H9 (cell line): ENCODE data around the gene IMMP1L. TPM values are rescaled to one million over a fixed set of nuclear protein-coding genes. Genes with fewer than 3 reads are reported as not detected.

Experiments
- DNase-seq: peaks from one replicate; pipeline ENCODE4 v3.0.0-alpha.2; 2017
- H2AFZ ChIP-seq: one replicate; pipeline ENCODE4 v1.6.1; 2013; ENCODE audit warnings: mild to moderate bottlenecking, low read length, control low read depth, moderate library complexity
- H2AK5ac ChIP-seq: 2 replicates; pipeline ENCODE4 v1.6.1; 2013; ENCODE audit warnings: low read length, control low read depth, mixed read lengths; ENCODE audit not compliant: insufficient read length
- H2BK120ac ChIP-seq: one replicate; pipeline ENCODE4 v1.6.1; 2013; ENCODE audit warnings: low read depth, mild to moderate bottlenecking, low read length, control low read depth, inconsistent platforms; ENCODE audit not compliant: poor library complexity, severe bottlenecking
- H2BK12ac ChIP-seq: 2 replicates; pipeline ENCODE4 v1.6.1; 2013; ENCODE audit warnings: low read length, control low read depth, mixed read lengths, low read depth; ENCODE audit not compliant: insufficient read length
- H2BK15ac ChIP-seq: 2 replicates; pipeline ENCODE4 v1.6.1; 2013; ENCODE audit warnings: low read depth, low read length, control low read depth
- H2BK20ac ChIP-seq: one replicate; pipeline ENCODE4 v1.6.1; 2013; ENCODE audit warnings: low read depth, mild to moderate bottlenecking, low read length, control low read depth, inconsistent platforms; ENCODE audit not compliant: poor library complexity, severe bottlenecking
- H2BK5ac ChIP-seq: 2 replicates; pipeline ENCODE4 v1.6.1; 2013; ENCODE audit warnings: low read length, control low read depth, mixed read lengths; ENCODE audit not compliant: insufficient read length
- H3K14ac ChIP-seq: 2 replicates; pipeline ENCODE4 v1.6.1; 2013; ENCODE audit warnings: low read length, control low read depth; ENCODE audit not compliant: insufficient read depth
- H3K18ac ChIP-seq: 2 replicates; pipeline ENCODE4 v1.6.1; 2013; ENCODE audit warnings: low read depth, mild to moderate bottlenecking, mixed read lengths, low read length, control low read depth; ENCODE audit not compliant: insufficient read length
- H3K23ac ChIP-seq: 2 replicates; pipeline ENCODE4 v1.6.1; 2013; ENCODE audit warnings: low read length, control low read depth, mixed read lengths, low read depth; ENCODE audit not compliant: insufficient read length
- H3K23me2 ChIP-seq: 2 replicates; pipeline ENCODE4 v1.6.1; 2013; ENCODE audit warnings: low read depth, mild to moderate bottlenecking, mixed read lengths, low read length, control low read depth; ENCODE audit not compliant: insufficient read length, poor library complexity, severe bottlenecking
- H3K27ac ChIP-seq: 2 replicates; pipeline ENCODE4 v1.5.1; 2013; ENCODE audit warnings: low read length, control low read depth, mixed read lengths, low read depth; ENCODE audit not compliant: insufficient read length
- H3K27me3 ChIP-seq: 2 replicates; pipeline ENCODE4 v1.6.1; 2013; ENCODE audit warnings: low read length, control low read depth, inconsistent platforms; ENCODE audit not compliant: insufficient read depth
- H3K4ac ChIP-seq: 2 replicates; pipeline ENCODE4 v1.6.1; 2013; ENCODE audit warnings: low read depth, mild to moderate bottlenecking, control low read depth, inconsistent platforms, low read length, moderate library complexity
- H3K4me1 ChIP-seq: 2 replicates; pipeline ENCODE4 v1.6.1; 2013; ENCODE audit warnings: low read length, control low read depth, inconsistent platforms; ENCODE audit not compliant: insufficient read depth
- H3K4me2 ChIP-seq: 2 replicates; pipeline ENCODE4 v1.6.1; 2013; ENCODE audit warnings: low read length, control low read depth, mixed read lengths; ENCODE audit not compliant: insufficient read length, insufficient read depth
- H3K56ac ChIP-seq: 2 replicates; pipeline ENCODE4 v1.6.1; 2013; ENCODE audit warnings: low read depth, mild to moderate bottlenecking, mixed read lengths, low read length, control low read depth; ENCODE audit not compliant: insufficient read length
- H3K79me1 ChIP-seq: 2 replicates; pipeline ENCODE4 v1.6.1; 2013; ENCODE audit warnings: low read depth, mild to moderate bottlenecking, moderate library complexity, low read length, control low read depth, inconsistent platforms; ENCODE audit not compliant: insufficient read depth, poor library complexity, severe bottlenecking
- H3K79me2 ChIP-seq: 2 replicates; pipeline ENCODE4 v1.6.1; 2013; ENCODE audit warnings: low read length, control low read depth, inconsistent platforms; ENCODE audit not compliant: insufficient read depth
- H3K9ac ChIP-seq: 2 replicates; pipeline ENCODE4 v1.6.1; 2013; ENCODE audit warnings: low read length, control low read depth, mixed read lengths; ENCODE audit not compliant: insufficient read length; ENCODE audit errors: extremely low read depth
- H3K9me3 ChIP-seq: one replicate; pipeline ENCODE4 v1.6.1; 2013; ENCODE audit warnings: low read depth, low read length, inconsistent platforms; ENCODE audit not compliant: control insufficient read depth
- H3T11ph ChIP-seq: one replicate; pipeline ENCODE4 v1.6.1; 2013; ENCODE audit warnings: mild to moderate bottlenecking, low read length, control low read depth, inconsistent platforms
- H4K20me1 ChIP-seq: one replicate; pipeline ENCODE4 v1.6.1; 2013; ENCODE audit not compliant: control insufficient read depth, insufficient read length, insufficient read depth
- H4K5ac ChIP-seq: 2 replicates; pipeline ENCODE4 v1.6.1; 2013; ENCODE audit warnings: low read depth, mild to moderate bottlenecking, mixed read lengths, low read length, control low read depth; ENCODE audit not compliant: insufficient read length
- H4K8ac ChIP-seq: replicated peaks from 2 replicates; pipeline ENCODE4 v1.6.1; 2013; ENCODE audit warnings: low read length, control low read depth, mixed read lengths, low read depth; ENCODE audit not compliant: insufficient read length
- H4K91ac ChIP-seq: 2 replicates; pipeline ENCODE4 v1.6.1; 2013; ENCODE audit warnings: low read depth, mild to moderate bottlenecking, moderate library complexity, mixed read lengths, low read length, control low read depth; ENCODE audit not compliant: insufficient read length
- H3K27ac Mint-ChIP-seq, 3 experiments: 2 replicates in 2 of 3; 3 replicates in 1 of 3; pipeline ENCODE4 v1.8.0; 2020 to 2021; ENCODE audit warnings: mixed read lengths in 3 of 3, mild to moderate bottlenecking in 1 of 3, moderate library complexity in 1 of 3
- H3K27me3 Mint-ChIP-seq: 2 replicates; pipeline ENCODE4 v1.8.0; 2021; ENCODE audit warnings: low read depth, mild to moderate bottlenecking, moderate library complexity, mixed read lengths
- H3K36me3 Mint-ChIP-seq, 3 experiments: 2 replicates in 2 of 3; 3 replicates in 1 of 3; pipeline ENCODE4 v1.8.0; 2020 to 2021; ENCODE audit warnings: low read depth in 3 of 3, mixed read lengths in 3 of 3; ENCODE audit not compliant: insufficient read depth in 1 of 3
- H3K4me1 Mint-ChIP-seq, 2 experiments: 2 replicates each; pipeline ENCODE4 v1.8.0; 2020; ENCODE audit warnings: mixed read lengths in 2 of 2
- H3K4me3 Mint-ChIP-seq, 2 experiments: 2 replicates in 1 of 2; 3 replicates in 1 of 2; pipeline ENCODE4 v1.8.0; 2020 to 2021; ENCODE audit warnings: mild to moderate bottlenecking in 2 of 2, mixed read lengths in 2 of 2, moderate library complexity in 1 of 2
- H3K9me3 Mint-ChIP-seq, 2 experiments: 2 replicates in 1 of 2; 3 replicates in 1 of 2; pipeline ENCODE4 v1.8.0; 2020; ENCODE audit warnings: mild to moderate bottlenecking in 2 of 2, mixed read lengths in 2 of 2, moderate library complexity in 1 of 2
- CTCF ChIP-seq: fragments of 200-600 bp; sonication (generic); conservative IDR thresholded peaks from 3 replicates; pipeline ENCODE4 v1.8.0; 2021; ENCODE audit warnings: antibody characterized with exemption, mild to moderate bottlenecking
- WGBS: extraction: QIAGEN DNeasy Blood & Tissue Kit; methylation state at CpG from one replicate; pipeline ENCODE4 v1.1.7; 2013; ENCODE audit warnings: missing lambda C conversion rate, low lambda C conversion rate, mixed read lengths; ENCODE audit not compliant: insufficient read length; ENCODE audit errors: extremely low coverage; 5-methylcytosine and 5-hydroxymethylcytosine counted together
- total RNA-seq: library from RNA; stranded (reverse); gene quantifications from 2 replicates; pipeline ENCODE4 v1.2.1, GENCODE V29; 2021

IMMP1L gene
- total RNA-seq, 1 experiment from 2014 or later = 27.0 TPM

- H2BK120ac ChIP-seq = no peak overlapping the region
- H3K23ac ChIP-seq = no peak overlapping the region
- Mint-ChIP-seq H3K36me3 (peaks cover 0 to 6% (median 0%) of the 10 kb centered on the region in 3 experiments; a peak in 3 of 7 replicates), H3K27me3 (no peaks in the 10 kb centered on the region), H3K9me3 (no peaks in the 10 kb centered on the region; a peak in 1 of 5 replicates), H3K4me1 (peaks cover 2 to 8% of the 10 kb centered on the region in 2 experiments; a peak in 3 of 4 replicates), H3K4me3 (no peak overlapping the region), H3K27ac (no peak overlapping the region; a peak in 1 of 7 replicates)
- H2BK12ac ChIP-seq = no peak overlapping the region
- H3K18ac ChIP-seq = no peak overlapping the region
- no peak overlapping the region for H3K27ac ChIP-seq
- H2BK20ac ChIP-seq = no peak overlapping the region
- DNase-seq = no peak
- no CpG with 5 or more reads among the region's 2 CpGs for WGBS
- H2BK5ac ChIP-seq = no peak overlapping the region
- H4K5ac ChIP-seq = no peak overlapping the region
- no peak for TF ChIP-seq CTCF
- no peak overlapping the region for H3K56ac ChIP-seq
- H3K4me2 ChIP-seq = no peak overlapping the region
- no peaks in the 10 kb centered on the region for H3K4me1 ChIP-seq
- H3T11ph ChIP-seq = no peak overlapping the region
- H3K27me3 ChIP-seq = no peaks in the 10 kb centered on the region
- no peak overlapping the region for H2AFZ ChIP-seq
- no peaks in the 10 kb centered on the region for H3K79me1 ChIP-seq
- H4K8ac ChIP-seq = no peak overlapping the region
- H3K4ac ChIP-seq = no peak overlapping the region
- H3K79me2 ChIP-seq = no peaks in the 10 kb centered on the region
- H4K91ac ChIP-seq = no peak overlapping the region
- no peaks in the 10 kb centered on the region for H3K23me2 ChIP-seq
- H4K20me1 ChIP-seq = no peaks in the 10 kb centered on the region
- H2BK15ac ChIP-seq = no peak overlapping the region
- H3K9ac ChIP-seq = no peak overlapping the region
- H3K14ac ChIP-seq = no peak overlapping the region
- H3K9me3 ChIP-seq = no peaks in the 10 kb centered on the region
- no peak overlapping the region for H2AK5ac ChIP-seq
Observed at GRCh38 chr11:31478223-31478590, 31.2 kb downstream of the IMMP1L start.
